Aorta (tissue), 5 donors: ENCODE results near the gene SASH1. TPM values are rescaled to one million over a fixed set of nuclear protein-coding genes. Genes with fewer than 3 reads are reported as not detected.
"Not testable (repeated sequence)": the region's sequence is repeated elsewhere in the genome, so short reads cannot be mapped to it uniquely, and the experiment has no call there.

Source experiments
- ATAC-seq: fragments of 200-7000 bp; cut with Tn5 transposase; one replicate; pipeline ENCODE4 v1.9.1; 2022; ENCODE audit warnings: moderate library complexity; ENCODE audit not compliant: low FRiP score
- DNase-seq, 2 donors: peaks; one replicate each; pipeline ENCODE4 v3.0.0-alpha.2; 2020
- H3K27ac ChIP-seq, 2 donors: one replicate each; pipeline ENCODE4 v1.5.1; 2013; ENCODE audit warnings: low read length in 2 of 2, mild to moderate bottlenecking in 2 of 2, moderate library complexity in 2 of 2, control low read depth in 1 of 2, inconsistent platforms in 1 of 2, low read depth in 1 of 2
- H3K27me3 ChIP-seq, 2 donors: one replicate each; pipeline ENCODE4 v1.6.1; 2013; ENCODE audit warnings: control low read depth in 1 of 2, low read length in 1 of 2, mild to moderate bottlenecking in 1 of 2, moderate library complexity in 1 of 2; ENCODE audit not compliant: insufficient read depth in 2 of 2, control insufficient read depth in 1 of 2
- H3K36me3 ChIP-seq, 2 donors: one replicate each; pipeline ENCODE4 v1.6.1; 2013; ENCODE audit warnings: control low read depth in 1 of 2, low read length in 1 of 2, mild to moderate bottlenecking in 1 of 2; ENCODE audit not compliant: insufficient read depth in 2 of 2, control insufficient read depth in 1 of 2
- H3K4me1 ChIP-seq, 2 donors: one replicate each; pipeline ENCODE4 v1.6.1; 2013; ENCODE audit warnings: low read length in 2 of 2, control low read depth in 1 of 2, mild to moderate bottlenecking in 1 of 2, moderate library complexity in 1 of 2; ENCODE audit not compliant: insufficient read depth in 2 of 2, control insufficient read depth in 1 of 2
- H3K4me3 ChIP-seq, 2 donors: one replicate each; pipeline ENCODE4 v1.5.1; 2013; ENCODE audit warnings: low read length in 2 of 2, control low read depth in 1 of 2, mild to moderate bottlenecking in 1 of 2
- H3K9me3 ChIP-seq: one replicate; pipeline ENCODE4 v1.6.1; 2013; ENCODE audit warnings: mild to moderate bottlenecking, low read length; ENCODE audit not compliant: control insufficient read depth
- WGBS, 2 donors: extraction: QIAGEN DNeasy Blood & Tissue Kit; methylation state at CpG; one replicate each; pipeline ENCODE4 v1.1.7; 2013; 5-methylcytosine and 5-hydroxymethylcytosine counted together
- intact Hi-C, 2 donors: fragments of 100-400 bp; cut with DNase I; formaldehyde crosslinking; loops; one replicate each; pipeline versions ENCODE4 v1.14.2 to v1.15.0; 2022
- polyA plus RNA-seq, 2 donors: library from polyadenylated mRNA; stranded (reverse); fragments of 200-250 nt; gene quantifications; one replicate each; pipeline ENCODE4 v1.2.3, GENCODE V29; 2013
- total RNA-seq, 2 donors: library from RNA; stranded (reverse); fragmentation: NEBNext Ultra II Directional; extraction: Animal tissue kit (Norgen Biotek cat#: 25700); gene quantifications; one replicate each; pipeline ENCODE4 v1.2.1, GENCODE V29; 2021
- donor health status: healthy with polysubstance abuse.
- donor health status: Bipolar disorder and iron deficiency.
- donor health status: DM: no; HTN: no; CAD: no.
- donor health status: DM: no; HTN: no; CAD: no.
- donor health status: DM: yes; HTN: yes; CAD: no.

The SASH1 gene
- total and polyA plus RNA-seq, 4 donors, result 10.3 to 120 (median 67.8) TPM

DNA sequence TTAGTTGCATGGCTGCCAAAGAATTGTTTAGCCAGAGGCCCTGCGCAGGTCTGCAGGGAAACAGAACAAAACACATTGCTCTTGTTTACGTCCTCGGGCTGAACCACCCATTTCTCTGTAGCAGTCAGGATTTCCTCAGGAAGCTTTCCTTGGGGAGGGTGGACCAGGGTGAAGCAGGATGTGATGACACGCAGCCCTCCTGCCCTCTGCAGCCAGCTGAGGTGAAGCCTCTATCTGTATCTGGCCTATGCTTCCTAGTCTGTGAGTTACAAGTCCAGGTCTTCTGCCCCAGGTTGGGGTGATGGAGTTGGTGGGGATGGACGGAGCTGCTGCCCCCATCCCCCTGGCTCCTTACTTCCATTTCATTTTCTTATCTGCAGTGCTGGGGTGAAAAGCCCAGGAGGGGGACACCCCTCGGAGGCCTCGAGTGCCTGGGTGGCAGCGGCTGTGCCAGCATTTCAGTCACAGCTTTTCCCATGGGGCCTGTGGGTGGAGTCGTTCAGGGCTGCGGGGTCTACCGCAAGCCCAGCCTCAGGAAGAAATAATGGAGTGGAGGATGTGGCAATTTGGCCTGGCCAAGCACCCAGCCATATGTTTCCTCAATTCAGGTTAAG lies 24.9 kb downstream of the SASH1 start:
- Histone ChIP-seq H3K36me3 (no peaks in the 10 kb centered on the region), H3K9me3 (no peaks in the 10 kb centered on the region), H3K27ac (peak overlapping the region in 1 of 2 donors; percentile 20), H3K4me1 (peaks cover 0 to 2% of the 10 kb centered on the region in 2 donors), H3K27me3 (no peaks in the 10 kb centered on the region), H3K4me3 (no peak overlapping the region)
- intact Hi-C loops, result no loop called here
- ATAC-seq, result peak; percentile 82
- DNase-seq, result peak; percentile 57 to 71
- 4 to 7% methylated on average over 11 of the region's 11 CpGs for WGBS, 2 donors

- intact Hi-C loops, result no loop called here
- DNase-seq, result no peak
- WGBS, 2 donors, result 99 to 100% methylated on average over 2 of the region's 2 CpGs
- H3K27ac ChIP-seq, result no peak overlapping the region
- no peaks in the 10 kb centered on the region for H3K36me3 ChIP-seq
- ATAC-seq, result no peak
- no peaks in the 10 kb centered on the region for H3K27me3 ChIP-seq
- no peak overlapping the region for H3K4me3 ChIP-seq
- H3K9me3 ChIP-seq, result no peaks in the 10 kb centered on the region
- H3K4me1 ChIP-seq, result peaks cover 0 to 4% of the 10 kb centered on the region in 2 donors
Observed at GRCh38 chr6:148370176-148370575, 27.5 kb downstream of the SASH1 start.

DNA sequence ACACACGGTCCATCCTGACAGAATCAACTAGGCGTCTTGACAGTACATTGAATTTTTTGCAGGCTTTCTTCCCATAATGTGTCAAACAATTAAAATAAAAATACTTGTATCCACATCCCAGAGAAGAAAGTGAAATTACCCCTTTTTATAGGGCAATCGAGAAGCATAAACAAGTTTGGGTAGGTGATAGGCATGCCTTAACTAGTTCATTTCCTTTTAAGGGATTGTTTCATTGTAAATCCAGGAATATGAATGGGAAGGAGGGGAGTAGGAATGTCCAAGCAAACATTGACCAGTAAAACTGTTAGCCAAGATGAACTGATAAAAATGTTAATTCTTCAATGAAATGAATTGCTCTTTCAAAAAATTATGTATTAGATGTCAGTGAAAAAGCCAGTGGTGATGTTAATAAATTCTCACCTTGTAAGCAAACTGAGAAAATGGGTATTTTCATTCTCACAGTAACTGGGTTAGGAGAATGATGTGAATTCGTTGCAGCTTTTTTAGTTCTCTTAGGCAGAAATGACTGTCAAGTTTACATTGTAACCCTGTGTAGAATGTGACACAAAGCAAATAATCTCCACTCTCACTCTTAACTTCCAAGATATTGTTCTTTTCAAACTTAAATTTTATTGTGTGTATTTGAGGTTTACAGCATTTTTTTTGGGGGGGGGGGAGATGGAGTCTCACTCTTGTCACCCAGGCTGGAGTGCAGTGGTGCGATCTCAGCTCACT lies 31.6 kb downstream of the SASH1 start:
- Histone ChIP-seq H3K27ac (no peak overlapping the region), H3K4me1 (peaks cover 2 to 4% of the 10 kb centered on the region in 2 donors), H3K4me3 (no peak overlapping the region), H3K9me3 (no peaks in the 10 kb centered on the region), H3K27me3 (no peaks in the 10 kb centered on the region), H3K36me3 (no peaks in the 10 kb centered on the region)
- intact Hi-C loops, result no loop called here
- DNase-seq (no peak), ATAC-seq (no peak)
- 29 to 35% methylated on average over 5 of the region's 5 CpGs for WGBS, 2 donors

DNA sequence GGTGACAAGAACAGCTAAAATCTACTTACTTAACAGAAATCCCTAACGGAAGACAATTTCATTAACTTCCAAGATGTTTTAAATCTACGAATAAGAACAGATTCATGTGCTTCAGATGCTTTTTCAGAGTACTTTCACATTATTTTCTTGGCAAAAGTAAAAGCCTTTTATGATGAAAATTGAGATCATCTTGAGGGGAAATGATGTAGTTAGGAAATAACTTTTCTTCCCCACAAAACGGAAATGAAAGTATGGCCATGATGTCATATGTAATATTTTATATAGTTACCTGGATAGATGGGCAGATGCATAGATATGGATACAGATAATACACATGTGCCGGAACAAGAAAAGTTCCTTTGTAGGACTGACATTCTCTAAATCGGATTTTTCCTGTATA lies 32.8 kb downstream of the SASH1 start:
- peaks cover 4 to 6% of the 10 kb centered on the region in 2 donors for H3K4me1 ChIP-seq
- no peak overlapping the region for H3K4me3 ChIP-seq
- 77 to 80% methylated on average over 5 of the region's 5 CpGs for WGBS, 2 donors
- no peaks in the 10 kb centered on the region for H3K9me3 ChIP-seq
- intact Hi-C loops, result no loop called here
- H3K27me3 ChIP-seq, result no peaks in the 10 kb centered on the region
- H3K36me3 ChIP-seq, result no peaks in the 10 kb centered on the region
- DNase-seq (no peak), ATAC-seq (no peak)
- no peak overlapping the region for H3K27ac ChIP-seq

GRCh38 chr6:148379481-148379880 lies 36.8 kb downstream of the SASH1 start:
- Histone ChIP-seq H3K27me3 (no peaks in the 10 kb centered on the region), H3K4me1 (peaks cover 4% of the 10 kb centered on the region in 2 donors), H3K9me3 (no peaks in the 10 kb centered on the region), H3K27ac (peak overlapping the region in 1 of 2 donors; percentile 54), H3K4me3 (no peak overlapping the region), H3K36me3 (no peaks in the 10 kb centered on the region)
- WGBS, 2 donors, result 89 to 91% methylated on average over 5 of the region's 5 CpGs
- no peak for DNase-seq
- intact Hi-C loops, result no loop called here
- no peak for ATAC-seq

GRCh38 chr6:148379966-148380713 lies 37.5 kb downstream of the SASH1 start:
- DNase-seq, result no peak
- Histone ChIP-seq H3K4me3 (no peak overlapping the region), H3K9me3 (no peaks in the 10 kb centered on the region), H3K27me3 (no peaks in the 10 kb centered on the region), H3K36me3 (no peaks in the 10 kb centered on the region), H3K27ac (peak overlapping the region in 1 of 2 donors; percentile 54), H3K4me1 (peaks cover 4% of the 10 kb centered on the region in 2 donors)
- ATAC-seq, result no peak
- 48 to 52% methylated on average over 11 of the region's 11 CpGs for WGBS, 2 donors
- intact Hi-C loops, result no loop called here

DNA sequence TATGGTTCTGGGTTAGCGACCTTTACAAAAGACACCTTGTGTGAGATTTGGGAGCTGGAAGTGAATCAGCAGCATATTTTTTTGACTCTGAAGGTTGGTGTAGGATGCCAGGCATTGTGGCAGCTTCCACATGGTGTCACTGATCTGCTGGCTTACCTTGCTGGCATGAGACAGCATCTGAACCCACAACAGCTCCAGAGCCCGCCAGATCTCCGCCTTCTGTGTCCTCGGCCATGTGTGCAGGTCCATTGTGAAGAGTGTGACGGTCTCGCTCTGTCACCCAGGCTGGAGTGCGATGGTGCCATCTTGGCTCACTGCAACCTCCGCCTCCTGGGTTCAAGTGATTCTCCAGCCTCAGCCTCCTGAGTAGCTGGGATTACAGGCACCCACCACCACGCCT lies 39.4 kb downstream of the SASH1 start:
- H3K36me3 ChIP-seq, H3K27ac ChIP-seq, H3K4me3 ChIP-seq, H3K4me1 ChIP-seq, H3K9me3 ChIP-seq, DNase-seq, ATAC-seq, H3K27me3 ChIP-seq, intact Hi-C loops: not testable (repeated sequence)
- WGBS, 2 donors, result 97% methylated on average over 9 of the region's 9 CpGs

GRCh38 chr6:148382861-148383260 lies 40.2 kb downstream of the SASH1 start:
- H3K27ac ChIP-seq, result no peak overlapping the region
- H3K9me3 ChIP-seq, result no peaks in the 10 kb centered on the region
- intact Hi-C loops, result no loop called here
- H3K4me1 ChIP-seq, result peaks cover 4% of the 10 kb centered on the region in 2 donors
- ATAC-seq (no peak), DNase-seq (no peak)
- H3K36me3 ChIP-seq, result no peaks in the 10 kb centered on the region
- 69 to 78% methylated on average over 9 of the region's 9 CpGs for WGBS, 2 donors
- no peak overlapping the region for H3K4me3 ChIP-seq
- no peaks in the 10 kb centered on the region for H3K27me3 ChIP-seq
